ENCODE results near the gene EPHB4. TPM values are rescaled to one million over a fixed set of nuclear protein-coding genes. Genes with fewer than 3 reads are reported as not detected.

Gene EPHB4
- total and polyA plus RNA-seq, 2 of the 4 experiments (the other 2 are of a cell fraction) = 34.5 to 36.4 TPM

DNA sequence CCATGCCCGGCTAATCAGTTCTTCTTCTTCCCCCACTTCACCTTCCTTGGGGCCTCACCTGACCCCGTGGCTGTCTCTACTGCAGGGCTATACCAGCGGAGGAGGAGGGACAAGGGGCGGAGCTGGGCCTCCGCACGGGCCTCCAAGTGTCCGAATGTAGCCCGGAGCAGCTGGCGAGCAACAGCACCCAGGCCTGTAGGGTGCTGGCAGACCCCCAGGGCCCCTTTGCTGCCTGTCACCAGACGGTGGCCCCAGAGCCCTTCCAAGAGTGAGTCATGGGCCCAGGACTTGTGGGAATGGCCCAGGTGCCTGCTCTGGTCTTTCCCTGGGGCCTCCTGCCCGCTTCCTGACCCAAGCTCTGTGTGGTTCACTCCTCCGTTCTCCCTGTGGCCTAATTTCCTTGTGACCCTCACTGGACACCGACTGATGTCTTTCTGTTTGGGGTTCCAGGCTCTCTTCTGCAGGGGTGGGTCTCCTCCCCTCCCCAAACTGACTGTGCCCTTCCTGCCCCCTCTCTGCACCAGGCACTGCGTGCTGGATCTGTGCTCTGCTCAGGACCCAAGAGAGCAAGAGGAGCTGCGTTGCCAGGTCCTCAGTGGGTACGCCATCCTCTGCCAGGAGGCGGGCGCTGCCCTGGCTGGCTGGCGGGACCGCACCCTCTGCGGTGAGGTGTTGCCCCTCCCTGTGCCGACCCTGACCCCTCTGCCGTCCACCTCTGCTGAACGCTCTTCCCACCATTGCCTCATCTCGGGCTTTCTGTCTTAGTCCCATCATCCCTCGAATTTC is 35.2 kb downstream of the EPHB4 start:
- 75% methylated on average over 7 of the region's 26 CpGs; no CpG with 5 or more reads in 1 of the 2 experiments for WGBS, 2 experiments (ENCODE audit: extremely low coverage in 2 of 2, insufficient read length in 1 of 2)
- Histone ChIP-seq H4K5ac (ENCODE audit: low read depth, low read length) (no peak overlapping the region), H3K36me3 (ENCODE audit: control insufficient read depth, insufficient read depth, low read length) (no peaks in the 10 kb centered on the region), H3K14ac (replicated peaks; ENCODE audit: low read depth, low read length) (no peak overlapping the region), H3K23ac (ENCODE audit: low read depth, low read length) (no peak overlapping the region), H2BK120ac (ENCODE audit: low read depth, low read length) (no peak overlapping the region), H3K9ac (ENCODE audit: low read depth, low read length) (no peak overlapping the region), H3K4me1 (ENCODE audit: control insufficient read depth, insufficient read depth, low read length) (peaks cover 4% of the 10 kb centered on the region; the same call in 1 of the 2 replicates), H3K27ac (ENCODE audit: insufficient read depth, low read length) (no peak overlapping the region), H2AFZ (replicated peaks; ENCODE audit: low read length, poor library complexity) (no peak overlapping the region), H3K9me3 (ENCODE audit: control insufficient read depth, insufficient read depth, low read length) (no peaks in the 10 kb centered on the region), H4K8ac (ENCODE audit: low read depth in 2 of 2, low read length in 2 of 2) (no peak overlapping the region), H4K91ac (ENCODE audit: insufficient read depth, low read depth, low read length) (no peak overlapping the region), H3K27me3 (ENCODE audit: control insufficient read depth, insufficient read depth, low read length) (peaks cover 16% of the 10 kb centered on the region), H3K18ac (ENCODE audit: low read depth, low read length) (no peak overlapping the region), H3K4ac (ENCODE audit: low read depth, low read length) (no peak overlapping the region), H2AK9ac (replicated peaks; ENCODE audit: low read depth, low read length, poor library complexity) (no peak overlapping the region), H3K79me1 (ENCODE audit: low read depth in 1 of 2, low read length in 2 of 2) (no peaks in the 10 kb centered on the region), H3K4me3 (ENCODE audit: insufficient read depth, low read depth, low read length) (no peak overlapping the region), H3K56ac (ENCODE audit: extremely low read depth, insufficient read depth, low read length) (no peak overlapping the region), H3K9me1 (ENCODE audit: insufficient read depth, low read length) (no peaks in the 10 kb centered on the region), H2BK20ac (ENCODE audit: low read depth, low read length) (no peak overlapping the region), H2AK5ac (ENCODE audit: low read depth, low read length) (no peak overlapping the region), H2BK15ac (ENCODE audit: low read depth, low read length) (no peak overlapping the region), H4K20me1 (ENCODE audit: insufficient read depth, low read length) (no peaks in the 10 kb centered on the region), H2BK5ac (ENCODE audit: low read depth, low read length, poor library complexity, severe bottlenecking) (no peak overlapping the region), H3K4me2 (ENCODE audit: low read depth, low read length) (no peak overlapping the region)
- no TSS peak for BruUV-seq (replicated peaks)
- CTCF ChIA-PET = no interaction called here
- in situ Hi-C loops (cut with MboI; ENCODE audit: low sequenced_read_pairs) = no loop called here
- TF ChIP-seq BHLHE40 (IDR thresholded peaks at IDR 0.05; ENCODE audit: low read depth, low read length) (no peak), RFX5 (IDR thresholded peaks at IDR 0.05; ENCODE audit: low read depth, low read length) (no peak), MAFK (IDR thresholded peaks at IDR 0.05; ENCODE audit: low read depth, low read length) (no peak), MXI1 (IDR thresholded peaks at IDR 0.05; ENCODE audit: borderline replicate concordance, low read depth, low read length) (no peak), CEBPB (IDR thresholded peaks at IDR 0.05; ENCODE audit: low read depth, low read length) (no peak), NFE2L2 (IDR thresholded peaks at IDR 0.05; ENCODE audit: low read depth, low read length) (no peak), RAD21 (IDR thresholded peaks at IDR 0.05; ENCODE audit: low read length) (no peak), RCOR1 (IDR thresholded peaks at IDR 0.05; ENCODE audit: insufficient replicate concordance, low read length) (no peak), ELK1 (IDR thresholded peaks at IDR 0.05; ENCODE audit: borderline replicate concordance, low read depth, low read length) (no peak), FOS (IDR thresholded peaks at IDR 0.05; ENCODE audit: low read depth, low read length) (no peak), CHD1 (IDR thresholded peaks at IDR 0.05; ENCODE audit: low read depth, low read length) (no peak), SMC3 (IDR thresholded peaks at IDR 0.05; ENCODE audit: low read depth, low read length) (no peak), POLR2A (IDR thresholded peaks at IDR 0.05; ENCODE audit: low read depth, low read length) (no peak), MAZ (IDR thresholded peaks at IDR 0.05; ENCODE audit: borderline replicate concordance, low read depth, low read length) (no peak)
- TF ChIP-seq, protein P1, sequence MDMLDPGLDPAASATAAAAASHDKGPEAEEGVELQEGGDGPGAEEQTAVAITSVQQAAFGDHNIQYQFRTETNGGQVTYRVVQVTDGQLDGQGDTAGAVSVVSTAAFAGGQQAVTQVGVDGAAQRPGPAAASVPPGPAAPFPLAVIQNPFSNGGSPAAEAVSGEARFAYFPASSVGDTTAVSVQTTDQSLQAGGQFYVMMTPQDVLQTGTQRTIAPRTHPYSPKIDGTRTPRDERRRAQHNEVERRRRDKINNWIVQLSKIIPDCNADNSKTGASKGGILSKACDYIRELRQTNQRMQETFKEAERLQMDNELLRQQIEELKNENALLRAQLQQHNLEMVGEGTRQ (IDR thresholded peaks at IDR 0.05; ENCODE audit: low read depth, low read length) = no peak
- TF ChIP-seq, protein P2, sequence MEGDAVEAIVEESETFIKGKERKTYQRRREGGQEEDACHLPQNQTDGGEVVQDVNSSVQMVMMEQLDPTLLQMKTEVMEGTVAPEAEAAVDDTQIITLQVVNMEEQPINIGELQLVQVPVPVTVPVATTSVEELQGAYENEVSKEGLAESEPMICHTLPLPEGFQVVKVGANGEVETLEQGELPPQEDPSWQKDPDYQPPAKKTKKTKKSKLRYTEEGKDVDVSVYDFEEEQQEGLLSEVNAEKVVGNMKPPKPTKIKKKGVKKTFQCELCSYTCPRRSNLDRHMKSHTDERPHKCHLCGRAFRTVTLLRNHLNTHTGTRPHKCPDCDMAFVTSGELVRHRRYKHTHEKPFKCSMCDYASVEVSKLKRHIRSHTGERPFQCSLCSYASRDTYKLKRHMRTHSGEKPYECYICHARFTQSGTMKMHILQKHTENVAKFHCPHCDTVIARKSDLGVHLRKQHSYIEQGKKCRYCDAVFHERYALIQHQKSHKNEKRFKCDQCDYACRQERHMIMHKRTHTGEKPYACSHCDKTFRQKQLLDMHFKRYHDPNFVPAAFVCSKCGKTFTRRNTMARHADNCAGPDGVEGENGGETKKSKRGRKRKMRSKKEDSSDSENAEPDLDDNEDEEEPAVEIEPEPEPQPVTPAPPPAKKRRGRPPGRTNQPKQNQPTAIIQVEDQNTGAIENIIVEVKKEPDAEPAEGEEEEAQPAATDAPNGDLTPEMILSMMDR (conservative IDR thresholded peaks at IDR 0.05; ENCODE audit: low read depth, low read length) = no peak
- ATAC-seq (ENCODE audit: low read depth) = no peak
- intact Hi-C loops (cut with micrococcal nuclease) = no loop called here
- DNase-seq = no peak
- POLR2A ChIA-PET (ENCODE audit: unreplicated experiment) = no interaction called here
- dilution Hi-C loops (cut with HindIII; ENCODE audit: low sequenced_read_pairs, unreplicated experiment) = no loop called here

Data from IMR-90 (cell line).